HepG2 (cell line): ENCODE measurements around the gene TMC8. TPM values are rescaled to one million over a fixed set of nuclear protein-coding genes. Genes with fewer than 3 reads are reported as not detected.

Experiments used
- CEBPB ChIP-seq: IDR thresholded peaks from 2 replicates; pipeline ENCODE4 v1.6.1; 2011; ENCODE audit warnings: low read depth, low read length, improper control_type of control experiment, borderline replicate concordance
- DBP ChIP-seq: sonication (generic); formaldehyde crosslinking; IDR thresholded peaks from 2 replicates; pipeline ENCODE4 v1.4.0; 2020; ENCODE audit warnings: missing genetic modification reagents; ENCODE audit errors: not compliant biosample characterization
- E2F1 ChIP-seq: sonication (generic); formaldehyde crosslinking; IDR thresholded peaks from 2 replicates; pipeline ENCODE4 v1.5.0; 2020; ENCODE audit warnings: missing genetic modification reagents
- EHMT2 ChIP-seq: fragments of 200-600 bp; sonication (generic); IDR thresholded peaks from 2 replicates; pipeline ENCODE4 v1.7.0; 2017; ENCODE audit warnings: antibody characterized with exemption, low read depth, low read length, borderline replicate concordance
- GATA4 ChIP-seq: sonication (generic); IDR thresholded peaks from 2 replicates; pipeline ENCODE4 v1.6.1; 2016; ENCODE audit warnings: antibody characterized with exemption, low read depth, borderline replicate concordance
- KDM3A ChIP-seq: IDR thresholded peaks from 2 replicates; pipeline ENCODE4 v1.6.1; 2018; ENCODE audit warnings: low read depth, missing compliant biosample characterization
- KDM5A ChIP-seq: fragments of 200-600 bp; sonication (generic); IDR thresholded peaks from 2 replicates; pipeline ENCODE4 v1.7.0; 2018; ENCODE audit warnings: antibody characterized with exemption, mild to moderate bottlenecking, low read length, borderline replicate concordance
- MAF1 ChIP-seq: sonication (generic); formaldehyde crosslinking; IDR thresholded peaks from 2 replicates; pipeline ENCODE4 v1.5.0; 2020; ENCODE audit warnings: missing genetic modification reagents, borderline replicate concordance
- MBD4 ChIP-seq: IDR thresholded peaks from 2 replicates; pipeline ENCODE4 v1.6.1; 2012; ENCODE audit warnings: low read length, inconsistent platforms, borderline replicate concordance
- PHF8 ChIP-seq: sonication (generic); formaldehyde crosslinking; IDR thresholded peaks from 2 replicates; pipeline ENCODE4 v1.5.0; 2020; ENCODE audit warnings: missing genetic modification reagents
- PRDM10 ChIP-seq: sonication (generic); formaldehyde crosslinking; IDR thresholded peaks from 2 replicates; pipeline ENCODE4 v1.4.0; 2020; ENCODE audit warnings: low read depth, missing genetic modification reagents
- SALL1 ChIP-seq: sonication (generic); formaldehyde crosslinking; IDR thresholded peaks from 2 replicates; pipeline ENCODE4 v1.8.0; 2022; ENCODE audit warnings: mild to moderate bottlenecking, missing genetic modification reagents
- TCF7 ChIP-seq: sonication (generic); IDR thresholded peaks from 2 replicates; pipeline ENCODE4 v1.6.1; 2016; ENCODE audit warnings: antibody characterized with exemption, low read depth
- TEAD3 ChIP-seq: optimal IDR thresholded peaks from 2 replicates; pipeline ENCODE3; 2016; ENCODE audit warnings: borderline replicate concordance
- ZBTB7A ChIP-seq: sonication (generic); formaldehyde crosslinking; IDR thresholded peaks from 2 replicates; pipeline ENCODE4 v1.8.0; 2022; ENCODE audit warnings: mild to moderate bottlenecking, missing genetic modification reagents
- ZNF180 ChIP-seq: sonication (generic); formaldehyde crosslinking; IDR thresholded peaks from 2 replicates; pipeline ENCODE4 v1.4.0; 2020; ENCODE audit warnings: low read depth, missing genetic modification reagents, borderline replicate concordance
- ZNF251 ChIP-seq: sonication (generic); formaldehyde crosslinking; IDR thresholded peaks from 2 replicates; pipeline ENCODE4 v1.9.0; 2021; ENCODE audit warnings: mild to moderate bottlenecking, missing genetic modification reagents
- ZNF263 ChIP-seq: sonication (generic); formaldehyde crosslinking; IDR thresholded peaks from 2 replicates; pipeline ENCODE4 v1.4.0; 2020; ENCODE audit warnings: missing genetic modification reagents
- ZNF430 ChIP-seq: sonication (generic); formaldehyde crosslinking; IDR thresholded peaks from 2 replicates; pipeline ENCODE4 v1.9.0; 2021; ENCODE audit warnings: mild to moderate bottlenecking, missing genetic modification reagents
- ZNF496 ChIP-seq: sonication (generic); formaldehyde crosslinking; IDR thresholded peaks from 2 replicates; pipeline ENCODE4 v1.8.1; 2023; ENCODE audit warnings: mild to moderate bottlenecking, moderate library complexity, missing genetic modification reagents; ENCODE audit not compliant: insufficient replicate concordance
- ZNF530 ChIP-seq: sonication (generic); formaldehyde crosslinking; IDR thresholded peaks from 2 replicates; pipeline ENCODE4 v1.5.0; 2020; ENCODE audit warnings: low read depth, mild to moderate bottlenecking, missing genetic modification reagents
- ZNF557 ChIP-seq: sonication (generic); formaldehyde crosslinking; IDR thresholded peaks from 2 replicates; pipeline ENCODE4 v1.4.0; 2020; ENCODE audit warnings: missing genetic modification reagents
- ZNF615 ChIP-seq: sonication (generic); formaldehyde crosslinking; IDR thresholded peaks from 2 replicates; pipeline ENCODE4 v1.5.0; 2020; ENCODE audit warnings: mild to moderate bottlenecking, missing genetic modification reagents, borderline replicate concordance
- ZNF761 ChIP-seq: sonication (generic); formaldehyde crosslinking; conservative IDR thresholded peaks from 2 replicates; pipeline ENCODE4 v1.4.0; 2020; ENCODE audit warnings: mild to moderate bottlenecking, missing genetic modification reagents
- polyA plus RNA-seq, 8 experiments: library from polyadenylated mRNA; depleted of rRNA in 3 of 8; stranded (reverse) in 7 of 8; unstranded in 1 of 8; fragments of >200 nt; fragmentation: Illumina TruSeq in 4 of 8; extraction: Trizol in 4 of 8; gene quantifications; 2 replicates each; pipeline versions ENCODE4 v1.2.1 to v1.2.3, GENCODE V29; 2011 to 2016; ENCODE audit warnings: low read depth in 4 of 8, missing spikeins in 1 of 8, mixed read lengths in 1 of 8; ENCODE audit not compliant: insufficient read depth in 1 of 8
- total RNA-seq, 5 experiments: library from RNA; depleted of rRNA; stranded (reverse); fragments of >200 nt; fragmentation: Illumina TruSeq; extraction: Trizol; gene quantifications; 2 replicates each; pipeline ENCODE4 v1.2.3, GENCODE V29; 2016; ENCODE audit warnings: low read depth in 1 of 5

Gene TMC8
- total and polyA plus RNA-seq, 2 of the 13 experiments (the other 11 are each of a cell fraction or from before 2014, with no cell fraction given), result 0.53 to 7.8 TPM

- TF ChIP-seq KDM5A (no peak), ZNF557 (CRISPR knock-in tag) (peak; percentile 13; the same call in 1 of the 2 replicates), EHMT2 (no peak), MBD4 (no peak), CEBPB (peak; percentile 67), ZNF530 (CRISPR knock-in tag) (no peak), ZNF615 (no peak), MAF1 (CRISPR knock-in tag) (no peak), KDM3A (CRISPR knock-in tag) (no peak), TEAD3 (CRISPR knock-in tag) (peak; percentile 96), PHF8 (no peak), ZNF761 (CRISPR knock-in tag) (no peak), SALL1 (peak; percentile 60), TCF7 (peak; percentile 5; the same call in 1 of the 2 replicates), E2F1 (no peak), ZNF251 (CRISPR knock-in tag) (no peak), ZBTB7A (no peak), ZNF496 (no peak), ZNF430 (CRISPR knock-in tag) (peak; percentile 53; the same call in 1 of the 2 replicates), ZNF180 (CRISPR knock-in tag) (no peak), PRDM10 (CRISPR knock-in tag) (no peak), GATA4 (no peak), ZNF263 (CRISPR knock-in tag) (peak; percentile 55), DBP (CRISPR knock-in tag) (no peak)
These were observed 29.1 kb downstream of the TMC8 start (continued) for GRCh38 chr17:78159575-78160158.
